B cell (primary cell): ENCODE data around the gene SAMD7.

ENCODE experiments used
- EZH2 ChIP-seq: IDR thresholded peaks from 2 replicates; pipeline ENCODE4 v1.6.1; 2012; ENCODE audit warnings: borderline replicate concordance, low read depth, mild to moderate bottlenecking, moderate library complexity, low read length; ENCODE audit not compliant: insufficient read depth, poor library complexity, severe bottlenecking
- TF ChIP-seq, protein P1 (sequence below): fragments of 200-600 bp; IDR thresholded peaks from one replicate; pipeline ENCODE4 v1.8.0; 2022; ENCODE audit warnings: antibody characterized with exemption, mild to moderate bottlenecking

- TF ChIP-seq, protein P1, sequence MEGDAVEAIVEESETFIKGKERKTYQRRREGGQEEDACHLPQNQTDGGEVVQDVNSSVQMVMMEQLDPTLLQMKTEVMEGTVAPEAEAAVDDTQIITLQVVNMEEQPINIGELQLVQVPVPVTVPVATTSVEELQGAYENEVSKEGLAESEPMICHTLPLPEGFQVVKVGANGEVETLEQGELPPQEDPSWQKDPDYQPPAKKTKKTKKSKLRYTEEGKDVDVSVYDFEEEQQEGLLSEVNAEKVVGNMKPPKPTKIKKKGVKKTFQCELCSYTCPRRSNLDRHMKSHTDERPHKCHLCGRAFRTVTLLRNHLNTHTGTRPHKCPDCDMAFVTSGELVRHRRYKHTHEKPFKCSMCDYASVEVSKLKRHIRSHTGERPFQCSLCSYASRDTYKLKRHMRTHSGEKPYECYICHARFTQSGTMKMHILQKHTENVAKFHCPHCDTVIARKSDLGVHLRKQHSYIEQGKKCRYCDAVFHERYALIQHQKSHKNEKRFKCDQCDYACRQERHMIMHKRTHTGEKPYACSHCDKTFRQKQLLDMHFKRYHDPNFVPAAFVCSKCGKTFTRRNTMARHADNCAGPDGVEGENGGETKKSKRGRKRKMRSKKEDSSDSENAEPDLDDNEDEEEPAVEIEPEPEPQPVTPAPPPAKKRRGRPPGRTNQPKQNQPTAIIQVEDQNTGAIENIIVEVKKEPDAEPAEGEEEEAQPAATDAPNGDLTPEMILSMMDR = no peak
- TF ChIP-seq EZH2 = no peak
Measured at GRCh38 chr3:169964176-169964575, 52.8 kb downstream of the SAMD7 start.
